HEK293 (cell line): Measurements from ENCODE around the gene ACTR6.

Experiments
- ELK4 ChIP-seq: IDR thresholded peaks from 2 replicates; pipeline ENCODE4 v1.6.1; 2011; ENCODE audit warnings: mild to moderate bottlenecking, low read depth, low read length, borderline replicate concordance
- HOXD13 ChIP-seq: sonication (generic); formaldehyde crosslinking; IDR thresholded peaks from 2 replicates; pipeline ENCODE4 v1.8.0; 2022; ENCODE audit warnings: missing genetic modification reagents, borderline replicate concordance
- MEIS1 ChIP-seq: sonication (generic); formaldehyde crosslinking; IDR thresholded peaks from 2 replicates; pipeline ENCODE4 v1.8.1; 2022; ENCODE audit warnings: missing genetic modification reagents, mild to moderate bottlenecking, borderline replicate concordance
- OSR2 ChIP-seq: fragments of 450-650 bp; formaldehyde crosslinking; IDR thresholded peaks from 2 replicates; pipeline ENCODE4 v1.5.1; 2016; ENCODE audit warnings: missing biosample characterization, missing genetic modification characterization
- PRDM4 ChIP-seq: fragments of 450-650 bp; formaldehyde crosslinking; IDR thresholded peaks from 2 replicates; pipeline ENCODE4 v1.5.1; 2017; ENCODE audit warnings: missing biosample characterization, missing genetic modification characterization
- REPIN1 ChIP-seq: fragments of 450-650 bp; formaldehyde crosslinking; IDR thresholded peaks from 2 replicates; pipeline ENCODE4 v1.5.1; 2017; ENCODE audit warnings: missing biosample characterization, missing genetic modification characterization, low read depth
- WT1 ChIP-seq: fragments of 450-650 bp; formaldehyde crosslinking; IDR thresholded peaks from 2 replicates; pipeline ENCODE4 v1.5.1; 2016; ENCODE audit warnings: missing biosample characterization, missing genetic modification characterization
- ZEB2 ChIP-seq: fragments of 450-650 bp; formaldehyde crosslinking; IDR thresholded peaks from 2 replicates; pipeline ENCODE4 v1.5.1; 2016; ENCODE audit warnings: missing biosample characterization, missing genetic modification characterization
- ZNF10 ChIP-seq: fragments of 450-650 bp; formaldehyde crosslinking; IDR thresholded peaks from 2 replicates; pipeline ENCODE4 v1.5.1; 2017; ENCODE audit warnings: missing biosample characterization, missing genetic modification characterization
- ZNF16 ChIP-seq: fragments of 450-650 bp; formaldehyde crosslinking; IDR thresholded peaks from 2 replicates; pipeline ENCODE4 v1.5.1; 2016; ENCODE audit warnings: low read depth, missing biosample characterization, missing genetic modification characterization
- ZNF18 ChIP-seq: fragments of 450-650 bp; formaldehyde crosslinking; IDR thresholded peaks from 2 replicates; pipeline ENCODE4 v1.5.1; 2016; ENCODE audit warnings: missing biosample characterization, missing genetic modification characterization
- ZNF221 ChIP-seq: fragments of 450-650 bp; formaldehyde crosslinking; IDR thresholded peaks from 2 replicates; pipeline ENCODE4 v1.5.1; 2017; ENCODE audit warnings: missing biosample characterization, missing genetic modification characterization, borderline replicate concordance
- ZNF37A ChIP-seq: fragments of 450-650 bp; IDR thresholded peaks from 2 replicates; pipeline ENCODE4 v1.5.1; 2018; ENCODE audit warnings: missing biosample characterization, missing genetic modification characterization
- ZNF398 ChIP-seq: fragments of 450-650 bp; formaldehyde crosslinking; IDR thresholded peaks from 2 replicates; pipeline ENCODE4 v1.5.1; 2017; ENCODE audit warnings: missing biosample characterization, missing genetic modification characterization
- ZNF521 ChIP-seq: fragments of 450-650 bp; formaldehyde crosslinking; IDR thresholded peaks from 2 replicates; pipeline ENCODE4 v1.5.1; 2017; ENCODE audit warnings: missing biosample characterization, mild to moderate bottlenecking, missing genetic modification characterization
- ZNF560 ChIP-seq: fragments of 450-650 bp; formaldehyde crosslinking; IDR thresholded peaks from 2 replicates; pipeline ENCODE4 v1.5.1; 2017; ENCODE audit warnings: missing biosample characterization, missing genetic modification characterization, borderline replicate concordance
- ZNF623 ChIP-seq: fragments of 450-650 bp; formaldehyde crosslinking; IDR thresholded peaks from 2 replicates; pipeline ENCODE4 v1.5.1; 2016; ENCODE audit warnings: missing biosample characterization, missing genetic modification characterization
- ZSCAN23 ChIP-seq: fragments of 450-650 bp; formaldehyde crosslinking; IDR thresholded peaks from 2 replicates; pipeline ENCODE4 v1.5.1; 2016; ENCODE audit warnings: missing biosample characterization, missing genetic modification characterization
- TF ChIP-seq, protein P1 (sequence below): fragments of 450-650 bp; formaldehyde crosslinking; IDR thresholded peaks from 2 replicates; pipeline ENCODE4 v1.5.1; 2016; ENCODE audit warnings: missing biosample characterization, missing genetic modification characterization
- TF ChIP-seq, protein P2 (sequence below): fragments of 450-650 bp; formaldehyde crosslinking; IDR thresholded peaks from 2 replicates; pipeline ENCODE4 v1.5.1; 2016; ENCODE audit warnings: missing biosample characterization, missing genetic modification characterization, borderline replicate concordance
- TF ChIP-seq, protein P3 (sequence below): fragments of 450-650 bp; formaldehyde crosslinking; IDR thresholded peaks from 2 replicates; pipeline ENCODE4 v1.5.1; 2016; ENCODE audit warnings: missing biosample characterization, missing genetic modification characterization
- TF ChIP-seq, protein P4 (sequence below): fragments of 450-650 bp; formaldehyde crosslinking; IDR thresholded peaks from 2 replicates; pipeline ENCODE4 v1.5.1; 2016; ENCODE audit warnings: missing biosample characterization, missing genetic modification characterization

ACTR6 gene

GRCh38 chr12:100266835-100267602, 66.4 kb downstream of the ACTR6 start, which contains the start of the genes DEPDC4 and SCYL2 (continued):
- no peak for TF ChIP-seq ELK4
- TF ChIP-seq ZNF16 (tag by site-specific recombination): no peak
- TF ChIP-seq WT1 (tag by site-specific recombination): 0 out of 2 replicates have a peak, but pooled peaks have one; percentile 17
- TF ChIP-seq ZNF221 (tag by site-specific recombination): no peak
- no peak for TF ChIP-seq ZNF18 (tag by site-specific recombination)
- TF ChIP-seq, protein P1, sequence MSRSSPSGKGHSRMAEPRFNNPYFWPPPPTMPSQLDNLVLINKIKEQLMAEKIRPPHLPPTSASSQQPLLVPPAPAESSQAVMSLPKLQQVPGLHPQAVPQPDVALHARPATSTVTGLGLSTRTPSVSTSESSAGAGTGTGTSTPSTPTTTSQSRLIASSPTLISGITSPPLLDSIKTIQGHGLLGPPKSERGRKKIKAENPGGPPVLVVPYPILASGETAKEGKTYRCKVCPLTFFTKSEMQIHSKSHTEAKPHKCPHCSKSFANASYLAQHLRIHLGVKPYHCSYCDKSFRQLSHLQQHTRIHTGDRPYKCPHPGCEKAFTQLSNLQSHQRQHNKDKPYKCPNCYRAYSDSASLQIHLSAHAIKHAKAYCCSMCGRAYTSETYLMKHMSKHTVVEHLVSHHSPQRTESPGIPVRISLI: no peak
- TF ChIP-seq OSR2 (tag by site-specific recombination): no peak
- no peak for TF ChIP-seq ZNF10
- TF ChIP-seq ZNF623 (tag by site-specific recombination): no peak
- TF ChIP-seq ZNF398 (tag by site-specific recombination): peak; percentile 95
- no peak for TF ChIP-seq ZNF37A (tag by site-specific recombination)
- no peak for TF ChIP-seq REPIN1 (tag by site-specific recombination)
- no peak for TF ChIP-seq ZNF521 (tag by site-specific recombination)
- TF ChIP-seq, protein P2, sequence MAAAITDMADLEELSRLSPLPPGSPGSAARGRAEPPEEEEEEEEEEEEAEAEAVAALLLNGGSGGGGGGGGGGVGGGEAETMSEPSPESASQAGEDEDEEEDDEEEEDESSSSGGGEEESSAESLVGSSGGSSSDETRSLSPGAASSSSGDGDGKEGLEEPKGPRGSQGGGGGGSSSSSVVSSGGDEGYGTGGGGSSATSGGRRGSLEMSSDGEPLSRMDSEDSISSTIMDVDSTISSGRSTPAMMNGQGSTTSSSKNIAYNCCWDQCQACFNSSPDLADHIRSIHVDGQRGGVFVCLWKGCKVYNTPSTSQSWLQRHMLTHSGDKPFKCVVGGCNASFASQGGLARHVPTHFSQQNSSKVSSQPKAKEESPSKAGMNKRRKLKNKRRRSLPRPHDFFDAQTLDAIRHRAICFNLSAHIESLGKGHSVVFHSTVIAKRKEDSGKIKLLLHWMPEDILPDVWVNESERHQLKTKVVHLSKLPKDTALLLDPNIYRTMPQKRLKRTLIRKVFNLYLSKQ: no peak
- TF ChIP-seq ZEB2 (tag by site-specific recombination): peak; percentile 81
- TF ChIP-seq, protein P3, sequence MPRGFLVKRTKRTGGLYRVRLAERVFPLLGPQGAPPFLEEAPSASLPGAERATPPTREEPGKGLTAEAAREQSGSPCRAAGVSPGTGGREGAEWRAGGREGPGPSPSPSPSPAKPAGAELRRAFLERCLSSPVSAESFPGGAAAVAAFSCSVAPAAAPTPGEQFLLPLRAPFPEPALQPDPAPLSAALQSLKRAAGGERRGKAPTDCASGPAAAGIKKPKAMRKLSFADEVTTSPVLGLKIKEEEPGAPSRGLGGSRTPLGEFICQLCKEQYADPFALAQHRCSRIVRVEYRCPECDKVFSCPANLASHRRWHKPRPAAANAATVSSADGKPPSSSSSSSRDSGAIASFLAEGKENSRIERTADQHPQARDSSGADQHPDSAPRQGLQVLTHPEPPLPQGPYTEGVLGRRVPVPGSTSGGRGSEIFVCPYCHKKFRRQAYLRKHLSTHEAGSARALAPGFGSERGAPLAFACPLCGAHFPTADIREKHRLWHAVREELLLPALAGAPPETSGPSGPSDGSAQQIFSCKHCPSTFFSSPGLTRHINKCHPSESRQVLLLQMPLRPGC (tag by site-specific recombination): no peak
- TF ChIP-seq, protein P4, sequence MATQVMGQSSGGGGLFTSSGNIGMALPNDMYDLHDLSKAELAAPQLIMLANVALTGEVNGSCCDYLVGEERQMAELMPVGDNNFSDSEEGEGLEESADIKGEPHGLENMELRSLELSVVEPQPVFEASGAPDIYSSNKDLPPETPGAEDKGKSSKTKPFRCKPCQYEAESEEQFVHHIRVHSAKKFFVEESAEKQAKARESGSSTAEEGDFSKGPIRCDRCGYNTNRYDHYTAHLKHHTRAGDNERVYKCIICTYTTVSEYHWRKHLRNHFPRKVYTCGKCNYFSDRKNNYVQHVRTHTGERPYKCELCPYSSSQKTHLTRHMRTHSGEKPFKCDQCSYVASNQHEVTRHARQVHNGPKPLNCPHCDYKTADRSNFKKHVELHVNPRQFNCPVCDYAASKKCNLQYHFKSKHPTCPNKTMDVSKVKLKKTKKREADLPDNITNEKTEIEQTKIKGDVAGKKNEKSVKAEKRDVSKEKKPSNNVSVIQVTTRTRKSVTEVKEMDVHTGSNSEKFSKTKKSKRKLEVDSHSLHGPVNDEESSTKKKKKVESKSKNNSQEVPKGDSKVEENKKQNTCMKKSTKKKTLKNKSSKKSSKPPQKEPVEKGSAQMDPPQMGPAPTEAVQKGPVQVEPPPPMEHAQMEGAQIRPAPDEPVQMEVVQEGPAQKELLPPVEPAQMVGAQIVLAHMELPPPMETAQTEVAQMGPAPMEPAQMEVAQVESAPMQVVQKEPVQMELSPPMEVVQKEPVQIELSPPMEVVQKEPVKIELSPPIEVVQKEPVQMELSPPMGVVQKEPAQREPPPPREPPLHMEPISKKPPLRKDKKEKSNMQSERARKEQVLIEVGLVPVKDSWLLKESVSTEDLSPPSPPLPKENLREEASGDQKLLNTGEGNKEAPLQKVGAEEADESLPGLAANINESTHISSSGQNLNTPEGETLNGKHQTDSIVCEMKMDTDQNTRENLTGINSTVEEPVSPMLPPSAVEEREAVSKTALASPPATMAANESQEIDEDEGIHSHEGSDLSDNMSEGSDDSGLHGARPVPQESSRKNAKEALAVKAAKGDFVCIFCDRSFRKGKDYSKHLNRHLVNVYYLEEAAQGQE (tag by site-specific recombination): no peak
- TF ChIP-seq ZSCAN23 (tag by site-specific recombination): no peak
- no peak for TF ChIP-seq PRDM4 (tag by site-specific recombination)
- TF ChIP-seq HOXD13 (CRISPR knock-in tag): no peak
- TF ChIP-seq ZNF560 (tag by site-specific recombination): no peak
- no peak for TF ChIP-seq MEIS1
